8988T (cell line): Measurements from ENCODE around the gene TMC7.
"Not testable (repeated sequence)": the region's sequence is repeated elsewhere in the genome, so short reads cannot be mapped to it uniquely, and the experiment has no call there.

Experiments
- DNase-seq: peaks from one replicate; pipeline ENCODE4 v3.0.0; 2011

Gene TMC7

DNA sequence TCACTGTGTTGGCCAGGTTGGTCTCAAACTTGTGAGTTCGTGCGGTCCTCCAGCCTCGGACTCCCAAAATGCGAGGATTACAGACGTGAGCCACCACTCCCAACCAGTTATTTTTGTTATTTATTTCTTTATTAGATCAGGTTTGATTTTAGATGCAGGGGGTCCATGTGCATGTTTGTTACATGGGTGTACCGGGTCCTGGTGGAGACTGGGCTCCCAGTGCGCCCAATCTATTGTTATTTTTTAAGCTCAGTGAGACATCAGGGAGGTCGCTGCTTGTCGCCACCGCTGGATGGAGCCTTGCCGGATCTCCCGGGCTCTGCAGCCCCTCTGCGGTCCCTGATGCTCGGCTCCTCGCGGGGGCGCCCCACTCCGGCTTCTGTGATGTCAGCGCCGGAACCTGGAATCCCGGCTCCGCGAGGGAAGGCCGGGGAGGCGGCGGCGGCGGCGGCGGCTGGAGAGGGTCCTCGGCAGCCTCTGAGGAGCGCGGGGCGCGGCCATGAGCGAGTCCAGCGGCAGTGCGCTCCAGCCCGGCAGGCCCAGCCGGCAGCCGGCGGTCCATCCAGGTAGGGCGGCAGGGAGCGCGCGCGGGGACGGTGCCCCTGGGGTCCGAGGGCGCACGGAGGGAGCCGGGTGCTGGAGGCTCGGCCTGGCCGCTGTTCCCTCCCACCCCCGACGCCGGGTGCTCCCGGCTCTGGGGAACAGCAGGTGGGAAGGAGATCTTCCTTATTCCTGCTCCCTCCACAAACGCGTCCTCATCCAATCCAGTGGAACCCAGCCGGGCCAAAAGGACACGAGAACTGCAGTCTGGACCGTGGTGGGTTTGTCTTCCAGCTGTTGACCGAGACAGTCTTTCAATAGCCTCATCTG lies at the start of gene TMC7:
TMC7 (plus strand) TSS at position 370 of the 870 bp plus-strand sequence; CDS start at position 500, 130 bp downstream.
- peak; percentile 58 for DNase-seq

GRCh38 chr16:18936727-18937340 lies 46.9 kb upstream of the TMC7 start:
- DNase-seq, result no peak

GRCh38 chr16:18937390-18937789 lies 46.3 kb upstream of the TMC7 start:
- DNase-seq, result no peak

- no peak for DNase-seq
Observed at GRCh38 chr16:18938986-18939385, 44.7 kb upstream of the TMC7 start.

DNA sequence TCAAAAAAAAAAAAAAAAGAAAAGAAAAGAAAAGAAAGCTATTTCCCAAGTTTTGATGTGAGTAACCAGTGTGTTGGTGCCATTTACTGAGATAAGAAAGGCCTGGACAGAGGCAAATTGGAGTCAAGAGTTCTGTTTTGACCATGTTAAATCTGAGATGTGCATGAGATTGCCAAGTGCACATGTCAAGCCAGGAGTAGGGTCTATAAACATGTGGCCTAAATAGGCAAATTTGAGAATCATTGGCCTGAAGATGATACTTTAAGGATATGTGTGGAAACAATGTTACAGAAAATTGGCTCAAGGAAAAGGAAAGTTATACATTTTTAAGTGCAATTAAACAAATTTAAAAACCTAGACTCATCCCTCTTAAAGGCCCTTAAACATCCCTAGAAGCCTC lies 42.3 kb upstream of the TMC7 start:
- no peak for DNase-seq

GRCh38 chr16:18942061-18942460 lies 41.7 kb upstream of the TMC7 start:
- DNase-seq, result no peak

GRCh38 chr16:18943414-18943813 lies 40.3 kb upstream of the TMC7 start:
- no peak for DNase-seq

- DNase-seq, result no peak
Observed at GRCh38 chr16:18945233-18945632, 38.5 kb upstream of the TMC7 start.

GRCh38 chr16:18948372-18949020 lies 35.2 kb upstream of the TMC7 start:
- no peak for DNase-seq

DNA sequence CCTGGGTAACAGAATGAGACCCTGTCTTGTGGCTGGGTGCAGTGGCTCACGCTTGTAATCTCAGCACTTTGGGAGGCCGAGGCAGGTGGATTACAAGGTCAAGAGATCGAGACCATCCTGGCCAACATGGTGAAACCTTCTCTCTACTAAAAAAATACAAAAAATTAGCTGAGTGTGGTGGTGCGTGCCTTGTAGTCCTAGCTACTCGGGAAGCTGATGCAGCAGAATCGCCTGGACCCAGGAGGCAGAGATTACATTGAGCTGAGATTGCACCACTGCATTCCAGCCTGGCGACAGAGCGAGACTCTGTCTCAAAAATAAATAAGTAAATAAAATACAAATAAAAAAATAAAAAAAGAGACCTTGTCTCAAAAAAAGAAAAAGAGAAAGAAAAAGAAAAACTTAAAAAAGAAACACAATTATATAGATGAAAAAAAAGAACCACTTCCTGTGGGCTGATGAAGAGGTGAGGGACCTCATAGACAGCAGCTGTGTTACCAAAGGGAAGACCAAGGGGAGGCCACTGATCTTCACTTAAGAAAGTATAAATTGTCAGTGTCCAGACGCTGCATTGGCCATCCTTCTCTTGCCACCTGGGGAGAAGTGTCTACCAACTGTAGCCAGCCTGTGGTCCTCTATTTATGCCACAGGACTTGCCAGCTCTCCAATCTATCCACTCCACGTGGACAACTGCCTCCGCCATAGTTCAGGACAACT lies 33.1 kb upstream of the TMC7 start:
- no peak for DNase-seq

- DNase-seq, result no peak
Observed at GRCh38 chr16:18953547-18953946, 30.2 kb upstream of the TMC7 start.

GRCh38 chr16:18955874-18956580 lies 27.7 kb upstream of the TMC7 start:
- DNase-seq, result not testable (repeated sequence)

DNA sequence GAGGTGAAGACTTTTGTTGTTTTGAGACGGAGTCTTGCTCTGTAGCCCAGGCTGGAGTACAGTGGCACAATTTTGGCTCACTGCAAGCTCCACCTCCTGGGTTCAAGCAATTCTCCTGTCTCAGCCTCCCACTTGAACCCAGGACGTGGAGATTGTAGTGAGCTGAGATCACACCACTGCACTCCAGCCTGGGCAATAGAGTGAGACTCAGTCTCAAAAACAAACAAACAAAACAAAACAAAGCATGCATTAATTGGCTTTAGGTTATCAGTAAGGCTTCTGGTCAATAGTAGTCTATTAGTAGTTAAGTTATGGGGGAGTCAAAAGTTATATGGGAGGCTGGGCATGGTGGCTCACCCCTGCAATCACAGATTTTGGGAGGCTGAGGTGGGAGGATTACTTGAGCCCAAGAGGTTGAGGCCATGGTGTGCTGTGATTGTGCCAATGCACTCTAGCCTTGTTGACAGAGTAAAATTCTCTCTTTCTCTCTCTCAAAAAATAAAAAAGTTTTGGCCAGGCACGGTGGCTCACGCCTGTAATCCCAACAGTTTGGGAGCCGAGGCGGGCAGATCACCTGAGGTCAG lies 27.0 kb upstream of the TMC7 start:
- DNase-seq, result not testable (repeated sequence)

GRCh38 chr16:18958621-18959029 lies 25.1 kb upstream of the TMC7 start:
- no peak for DNase-seq

DNA sequence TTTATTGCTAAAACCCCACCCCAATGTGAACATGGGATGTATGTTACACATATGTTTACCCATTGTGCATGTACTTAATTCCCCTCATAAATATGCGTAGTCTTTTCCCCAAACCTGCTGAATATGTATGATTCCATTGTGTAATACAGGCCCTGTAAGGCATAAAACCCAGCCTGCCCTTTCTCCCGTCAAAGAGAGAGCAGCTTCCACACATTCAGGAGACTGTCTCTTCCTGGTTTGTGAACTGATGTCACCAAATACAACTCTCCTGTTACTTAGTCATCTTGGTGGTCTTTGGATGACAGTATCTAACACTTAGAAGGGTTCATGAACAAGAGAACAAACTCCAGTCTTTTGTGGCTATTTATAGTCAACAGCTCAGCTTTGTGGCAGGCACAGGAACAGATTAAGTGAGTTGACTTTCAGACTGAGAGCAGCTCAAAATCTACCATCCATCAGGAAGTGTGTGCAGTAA lies 24.7 kb upstream of the TMC7 start:
- no peak for DNase-seq

- DNase-seq, result no peak
Observed at GRCh38 chr16:18965555-18965954, 18.2 kb upstream of the TMC7 start.

- DNase-seq, result no peak
Observed at GRCh38 chr16:18966791-18967190, 16.9 kb upstream of the TMC7 start.

DNA sequence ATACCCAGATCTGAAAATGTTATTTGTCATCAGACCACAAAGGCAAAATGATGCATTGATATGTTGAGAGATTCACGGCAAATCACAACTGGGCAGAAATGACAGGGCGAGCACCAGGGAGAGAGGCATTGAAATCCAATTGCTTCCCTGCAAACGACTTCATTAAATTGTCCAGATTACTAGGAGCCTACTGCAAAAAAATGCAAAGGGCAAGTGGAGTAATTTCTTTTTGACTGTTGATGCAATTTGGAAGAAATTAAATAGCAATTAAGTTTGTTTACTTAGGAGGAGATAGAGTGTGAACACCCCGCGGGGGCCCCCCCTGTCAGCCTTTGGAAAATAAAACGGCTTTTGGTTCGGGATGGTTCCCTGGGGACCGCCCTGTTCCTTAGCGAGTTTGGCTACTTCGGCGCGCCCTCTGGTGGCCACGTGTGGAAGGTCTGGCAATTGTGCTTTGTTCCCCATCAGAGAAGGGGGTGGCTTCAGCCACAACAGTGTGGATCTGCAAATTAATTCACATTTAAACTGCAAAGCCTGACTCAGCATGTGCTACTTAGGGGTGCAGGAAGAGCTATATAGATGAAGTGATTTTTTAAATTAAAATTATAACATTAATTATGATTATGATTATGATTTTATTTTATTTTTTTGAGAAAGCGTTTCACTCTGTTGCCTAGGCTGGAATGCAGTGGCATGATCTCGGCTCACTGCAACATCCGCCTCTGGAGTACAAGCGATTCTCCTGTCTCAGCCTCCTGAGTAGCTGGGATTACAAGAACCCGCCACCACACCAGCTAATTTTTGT lies 14.5 kb upstream of the TMC7 start:
- peak; percentile 63 for DNase-seq

GRCh38 chr16:18969855-18970240 lies 13.9 kb upstream of the TMC7 start:
- DNase-seq, result no peak

DNA sequence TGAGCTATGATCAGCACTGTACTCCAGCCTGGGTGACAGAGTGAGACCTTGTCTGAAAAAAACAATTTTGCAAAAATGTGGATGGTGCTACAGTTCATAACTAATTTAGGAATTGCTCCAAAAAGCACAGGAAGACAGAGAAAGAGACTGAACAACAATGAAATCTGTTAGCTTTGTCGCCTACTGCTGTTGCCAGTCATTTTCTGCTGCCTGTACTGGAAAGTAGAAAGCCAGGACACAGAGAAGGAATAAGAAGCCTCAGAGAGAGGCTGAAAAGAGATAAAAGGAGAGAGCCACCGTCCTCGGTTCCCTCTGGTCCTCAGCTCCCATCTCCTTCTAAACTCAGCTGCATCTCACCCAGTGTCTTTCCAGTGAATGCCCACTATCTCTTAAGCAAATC lies 8.6 kb upstream of the TMC7 start:
- DNase-seq, result no peak

GRCh38 chr16:18979936-18980335 lies 3.8 kb upstream of the TMC7 start:
- DNase-seq, result no peak
